ENCODE measurements around the gene L1CAM. TPM values are rescaled to one million over a fixed set of nuclear protein-coding genes. Genes with fewer than 3 reads are reported as not detected.
A peak's percentile ranks its signal among the peaks of the same experiment; 100 is the strongest.

Gene L1CAM
- total and polyA plus RNA-seq, 2 of the 8 experiments (the other 6 are each of a cell fraction or from before 2014, with no cell fraction given), result 11.0 to 43.0 TPM

GRCh38 chrX:153922932-153923857 lies 37.2 kb upstream of the L1CAM start:
- H3K79me2 ChIP-seq (ENCODE audit: control insufficient read depth in 1 of 2, insufficient read depth in 2 of 2, low read length in 2 of 2), result peaks cover 0 to 3% of the 10 kb centered on the region in 2 experiments; a peak in 1 of 4 replicates
- WGBS, 2 experiments (ENCODE audit: extremely low coverage in 1 of 2, insufficient coverage in 1 of 2, insufficient read length in 1 of 2, insufficient replicate concordance in 2 of 2, low coverage in 1 of 2, low lambda C conversion rate in 2 of 2, missing lambda C conversion rate in 1 of 2), result 86% methylated on average over 20 of the region's 25 CpGs; no CpG with 5 or more reads in 1 of the 2 experiments
- no peak overlapping the region for H2BK15ac ChIP-seq (ENCODE audit: low read length)
- no peak overlapping the region for H2BK120ac ChIP-seq (replicated peaks; ENCODE audit: low read depth, low read length)
- CTCF ChIA-PET (ENCODE audit: partially characterized antibody), result interaction anchor here (0.8 to 19.6 kb wide), 17 partner anchors 9 to 486 kb away, joined by 3 to 272 read pairs (median 4); partner anchors contain the start of genes DNASE1L1 and RENBP
- H4K91ac ChIP-seq (replicated peaks; ENCODE audit: insufficient read length, low read length), result no peak overlapping the region
- TF ChIP-seq CTCF (IDR thresholded peaks at IDR 0.05; ENCODE audit: control extremely low read depth in 1 of 3, insufficient read depth in 1 of 3, low read depth in 1 of 3, low read length in 3 of 3) (peak in 2 of 3 experiments; percentile 21 to 22; a peak in 2 of 4 replicates), RAD21 (IDR thresholded peaks at IDR 0.05 in 1 of 2, conservative IDR thresholded peaks at IDR 0.05 in 1 of 2; ENCODE audit: low read depth in 2 of 2, low read length in 2 of 2) (peak in 1 of 2 experiments; percentile 23; a peak in 1 of 4 replicates), ZNF274 (IDR thresholded peaks at IDR 0.05; ENCODE audit: borderline replicate concordance, extremely low read depth, low read length) (no peak)
- peaks cover 15% of the 10 kb centered on the region; the same call in 1 of the 2 replicates for H3K23me2 ChIP-seq (ENCODE audit: low read depth, low read length)
- H3K9ac ChIP-seq (replicated peaks in 1 of 4; ENCODE audit: extremely low read depth in 1 of 4, low read depth in 3 of 4, low read length in 3 of 4), result no peak overlapping the region
- peaks cover 0 to 2% of the 10 kb centered on the region in 2 experiments for H4K20me1 ChIP-seq (replicated peaks in 1 of 2; ENCODE audit: control insufficient read depth in 1 of 2, insufficient read depth in 2 of 2, low read length in 2 of 2)
- no peak overlapping the region for H2AK5ac ChIP-seq (ENCODE audit: low read depth, low read length)
- 0 out of 8 replicates have a peak, but pooled peaks cover 0 to 2% (median 0%) of the 10 kb centered on the region in 4 experiments for H3K36me3 ChIP-seq (ENCODE audit: control insufficient read depth in 2 of 4, insufficient read depth in 4 of 4, low read length in 3 of 4)
- no peak overlapping the region for H2BK20ac ChIP-seq (ENCODE audit: low read length)
- H3K4ac ChIP-seq (replicated peaks; ENCODE audit: insufficient read length, low read depth, low read length), result no peak overlapping the region
- H3K27me3 ChIP-seq (replicated peaks in 1 of 4; ENCODE audit: control insufficient read depth in 3 of 4, extremely low read depth in 1 of 4, insufficient read depth in 3 of 4, low read length in 3 of 4), result no peaks in the 10 kb centered on the region
- H3K23ac ChIP-seq (ENCODE audit: insufficient read length), result no peak overlapping the region
- FAIRE-seq, result no peak
- peaks cover 3 to 16% (median 12%) of the 10 kb centered on the region in 4 experiments for H3K4me1 ChIP-seq (replicated peaks in 1 of 4; ENCODE audit: control insufficient read depth in 3 of 4, insufficient read depth in 4 of 4, low read length in 3 of 4)
- no peak overlapping the region for H4K5ac ChIP-seq (ENCODE audit: insufficient read length, low read depth, low read length)
- no peak overlapping the region for H3K27ac ChIP-seq (ENCODE audit: low read depth, low read length)
- no peak overlapping the region for H2BK5ac ChIP-seq (ENCODE audit: low read depth, low read length)
- no peak overlapping the region for H2AFZ ChIP-seq (ENCODE audit: low read length)
- H2BK12ac ChIP-seq (ENCODE audit: low read depth, low read length), result no peak overlapping the region
- H3K18ac ChIP-seq (ENCODE audit: extremely low read depth, low read length), result no peak overlapping the region; the same call in 1 of the 2 replicates
- no peaks in the 10 kb centered on the region for H3K9me3 ChIP-seq (ENCODE audit: insufficient read depth in 2 of 2, low read depth in 1 of 2, low read length in 1 of 2)
- no peak for DNase-seq (ENCODE audit: low read depth in 1 of 2, low spot score in 2 of 2)
- no peak overlapping the region for H3K4me3 ChIP-seq (ENCODE audit: extremely low read depth in 1 of 4, insufficient read depth in 2 of 4, low read depth in 3 of 4, low read length in 4 of 4)
- no peak overlapping the region for H3K56ac ChIP-seq (replicated peaks; ENCODE audit: insufficient read length, low read depth, low read length)
- H3K14ac ChIP-seq (ENCODE audit: insufficient read length), result no peak overlapping the region
- H3K79me1 ChIP-seq (ENCODE audit: low read depth, low read length), result no peaks in the 10 kb centered on the region; the same call in 1 of the 2 replicates
- no peak overlapping the region; the same call in 1 of the 2 replicates for H4K8ac ChIP-seq (ENCODE audit: extremely low read depth, insufficient read depth, low read length)
- POLR2A ChIA-PET (ENCODE audit: partially characterized antibody), result interaction anchor here (0.8 to 14.9 kb wide), 10 partner anchors 11 to 48 kb away, joined by 3 to 231 read pairs (median 4); partner anchors contain the start of genes AVPR2, HCFC1, NAA10 and RENBP
- no peak overlapping the region; a peak in 1 of 4 replicates for H3K4me2 ChIP-seq (ENCODE audit: insufficient read depth in 1 of 2, low read depth in 2 of 2, low read length in 2 of 2)
